Cardiac muscle cell (in vitro differentiated cells and primary cell): Measurements from ENCODE around the gene TUBA4B. TPM values are rescaled to one million over a fixed set of nuclear protein-coding genes. Genes with fewer than 3 reads are reported as not detected.

ENCODE experiments used
- DNase-seq, 2 donors: peaks; one replicate each; pipeline versions ENCODE4 v3.0.0 to v3.0.0-alpha.2; 2010 to 2017; ENCODE audit warnings: low read depth in 1 of 2, low spot score in 1 of 2
- H3K27ac ChIP-seq: fragments of 200-600 bp; sonication (generic); 2 replicates; pipeline ENCODE4 v1.5.1; 2016
- H3K27me3 ChIP-seq: fragments of 200-600 bp; sonication (generic); 2 replicates; pipeline ENCODE4 v1.6.0; 2016; ENCODE audit warnings: control low read depth
- H3K36me3 ChIP-seq: fragments of 200-600 bp; sonication (generic); 2 replicates; pipeline ENCODE4 v1.5.1; 2016; ENCODE audit warnings: control low read depth
- H3K4me1 ChIP-seq: fragments of 200-600 bp; sonication (generic); 2 replicates; pipeline ENCODE4 v1.8.1; 2017; ENCODE audit warnings: low read depth, mild to moderate bottlenecking, mixed run types
- H3K4me3 ChIP-seq: fragments of 200-600 bp; sonication (generic); 2 replicates; pipeline ENCODE4 v1.5.1; 2016; ENCODE audit warnings: mild to moderate bottlenecking
- H3K9me3 ChIP-seq: fragments of 200-600 bp; sonication (generic); 2 replicates; pipeline ENCODE4 v1.5.1; 2017; ENCODE audit warnings: low read depth, mild to moderate bottlenecking, control low read depth
- CTCF ChIP-seq: IDR thresholded peaks from 2 replicates; pipeline ENCODE4 v1.5.1; 2012; ENCODE audit warnings: low read depth, mild to moderate bottlenecking, low read length
- polyA plus RNA-seq: library from polyadenylated mRNA; unstranded; fragments of >200 nt; fragmentation: Nextera tagmentation; extraction: Ambion mirVana; gene quantifications from 2 replicates; pipeline ENCODE4 v1.2.1, GENCODE V29; 2016
- total RNA-seq: library from RNA; depleted of rRNA; stranded (reverse); fragments of >200 nt; gene quantifications from 2 replicates; pipeline ENCODE4 v1.2.3, GENCODE V29; 2016

The TUBA4B gene
- total and polyA plus RNA-seq, 2 experiments from 2014 or later = not detected

GRCh38 chr2:219277703-219278654, 24.9 kb downstream of the TUBA4B start:
- peak; percentile 97 for TF ChIP-seq CTCF
- peak; percentile 82 to 85 for DNase-seq
- H3K9me3 ChIP-seq = no peaks in the 10 kb centered on the region
- H3K27me3 ChIP-seq = no peaks in the 10 kb centered on the region
- peak overlapping the region; percentile 97 for H3K27ac ChIP-seq
- peaks cover 16% of the 10 kb centered on the region for H3K4me1 ChIP-seq
- peaks cover 13% of the 10 kb centered on the region for H3K36me3 ChIP-seq
- H3K4me3 ChIP-seq = peak overlapping the region; percentile 76

- no peak for TF ChIP-seq CTCF
- H3K36me3 ChIP-seq = peaks cover 13% of the 10 kb centered on the region
- H3K4me3 ChIP-seq = peak overlapping the region; percentile 76
- no peaks in the 10 kb centered on the region for H3K9me3 ChIP-seq
- H3K4me1 ChIP-seq = peaks cover 16% of the 10 kb centered on the region
- DNase-seq = no peak
- no peaks in the 10 kb centered on the region for H3K27me3 ChIP-seq
- peak overlapping the region; percentile 97 for H3K27ac ChIP-seq
Measured at GRCh38 chr2:219278655-219279150, 25.7 kb downstream of the TUBA4B start.

- Histone ChIP-seq H3K4me1 (peaks cover 13% of the 10 kb centered on the region), H3K4me3 (peak within 1 kb of the TSS; percentile 76), H3K27ac (peak within 1 kb of the TSS; percentile 97), H3K36me3 (peaks cover 13% of the 10 kb centered on the region), H3K9me3 (no peaks in the 10 kb centered on the region), H3K27me3 (no peaks in the 10 kb centered on the region)
- TF ChIP-seq CTCF = peak; percentile 22
- DNase-seq = peak; percentile 99 to 100
Measured at GRCh38 chr2:219279151-219279915, 26.3 kb downstream of the TUBA4B start, which contains the start of gene DNAJB2. TSS of gene DNAJB2 (plus strand) at chr2:219279366. CDS start at chr2:219279834, 468 bp downstream.

- peaks cover 20% of the 10 kb centered on the region for H3K36me3 ChIP-seq
- H3K9me3 ChIP-seq = no peaks in the 10 kb centered on the region
- no peak for DNase-seq
- peak overlapping the region; percentile 97 for H3K27ac ChIP-seq
- peaks cover 11% of the 10 kb centered on the region for H3K4me1 ChIP-seq
- no peaks in the 10 kb centered on the region for H3K27me3 ChIP-seq
- peak overlapping the region; percentile 76 for H3K4me3 ChIP-seq
- no peak for TF ChIP-seq CTCF
Measured at GRCh38 chr2:219279916-219280516, 27.0 kb downstream of the TUBA4B start.

- Histone ChIP-seq H3K27ac (no peak overlapping the region), H3K9me3 (no peaks in the 10 kb centered on the region), H3K36me3 (peaks cover 20% of the 10 kb centered on the region), H3K4me3 (no peak overlapping the region), H3K27me3 (no peaks in the 10 kb centered on the region), H3K4me1 (peaks cover 11% of the 10 kb centered on the region)
- no peak for TF ChIP-seq CTCF
- no peak for DNase-seq
Measured at GRCh38 chr2:219280651-219281050, 27.6 kb downstream of the TUBA4B start.
